ENCODE measurements around the gene ADCK1. TPM values are rescaled to one million over a fixed set of nuclear protein-coding genes. Genes with fewer than 3 reads are reported as not detected.

ADCK1 gene
- total and polyA plus RNA-seq, 2 of the 13 experiments (the other 11 are each of a cell fraction or from before 2014, with no cell fraction given): 3.9 to 6.3 TPM

GRCh38 chr14:77853919-77854318 lies 54.0 kb downstream of the ADCK1 start (continued):
- TF ChIP-seq CEBPZ (IDR thresholded peaks at IDR 0.05; ENCODE audit: low read length) (no peak), RERE (CRISPR knock-in tag; IDR thresholded peaks at IDR 0.05; ENCODE audit: low read depth) (no peak), SAP130 (CRISPR knock-in tag; IDR thresholded peaks at IDR 0.05; ENCODE audit: low read depth) (no peak)

- Histone ChIP-seq H3K9me3 (ENCODE audit: low read length) (no peaks in the 10 kb centered on the region), H3K79me2 (ENCODE audit: insufficient read depth, low read length) (no peaks in the 10 kb centered on the region), H3K9ac (ENCODE audit: insufficient read depth, low read depth, low read length) (no peak overlapping the region), H3K4me2 (ENCODE audit: low read depth, low read length) (no peak overlapping the region), H2AFZ (ENCODE audit: low read length) (no peak overlapping the region), H3K27me3 (ENCODE audit: control insufficient read depth in 1 of 2, insufficient read depth in 2 of 2, low read length in 2 of 2) (no peaks in the 10 kb centered on the region), H4K20me1 (ENCODE audit: insufficient read depth, low read length) (no peaks in the 10 kb centered on the region), H3K27ac (ENCODE audit: extremely low read length, insufficient read depth, low read length) (no peak overlapping the region), H3K4me3 (replicated peaks in 1 of 3; ENCODE audit: insufficient read depth in 1 of 3, low read depth in 2 of 3, low read length in 3 of 3) (no peak overlapping the region), H3K36me3 (replicated peaks in 1 of 2; ENCODE audit: control insufficient read depth in 1 of 2, insufficient read depth in 2 of 2, low read length in 2 of 2) (no peaks in the 10 kb centered on the region), H3K4me1 (ENCODE audit: insufficient read depth, low read length) (no peaks in the 10 kb centered on the region)
- in situ Hi-C loops (cut with HindIII; ENCODE audit: extremely low pct_ligation_motif_present, low pct_unique_long_range_greater_than_20kb): loop anchor here (25.0 kb wide), 1 partner anchor 730 kb away; no protein-coding TSS in a partner anchor
- no peak for FAIRE-seq
- no peak for ATAC-seq
- TF ChIP-seq SALL1 (CRISPR knock-in tag; IDR thresholded peaks at IDR 0.05): no peak
- TF ChIP-seq ZBTB38 (CRISPR knock-in tag; IDR thresholded peaks at IDR 0.05): no peak
- no peak for TF ChIP-seq ZNF30 (CRISPR knock-in tag; IDR thresholded peaks at IDR 0.05)
- no peak for TF ChIP-seq HHEX (CRISPR knock-in tag; IDR thresholded peaks at IDR 0.05)
- TF ChIP-seq NAIF1 (CRISPR knock-in tag; IDR thresholded peaks at IDR 0.05; ENCODE audit: borderline replicate concordance): no peak
- no peak for TF ChIP-seq ZBTB7A (CRISPR knock-in tag; IDR thresholded peaks at IDR 0.05)
- no peak for TF ChIP-seq ZNF343 (CRISPR knock-in tag; IDR thresholded peaks at IDR 0.05)
- TF ChIP-seq ZNF264 (CRISPR knock-in tag; IDR thresholded peaks at IDR 0.05): no peak
- no peak for TF ChIP-seq TIGD3 (CRISPR knock-in tag; IDR thresholded peaks at IDR 0.05; ENCODE audit: borderline replicate concordance)
- TF ChIP-seq DBP (CRISPR knock-in tag; IDR thresholded peaks at IDR 0.05; ENCODE audit: not compliant biosample characterization): no peak
- no peak for TF ChIP-seq ZNF598 (CRISPR knock-in tag; IDR thresholded peaks at IDR 0.05; ENCODE audit: borderline replicate concordance)
- intact Hi-C loops (cut with micrococcal nuclease; ENCODE audit: unreplicated experiment): no loop called here
- CTCF ChIA-PET (ENCODE audit: low intra/inter-chr PET ratio, low total read pairs): no interaction called here
- POLR2A ChIA-PET: no interaction called here
- WGBS (ENCODE audit: low lambda C conversion rate): 100% methylated on average over 1 of the region's 6 CpGs
- no TSS peak for BruUV-seq (replicated peaks)
- DNase-seq (ENCODE audit: low spot score): no peak
Observed at GRCh38 chr14:77856941-77857340, 57.0 kb downstream of the ADCK1 start.

All from HepG2 (cell line).